HEK293 (cell line): ENCODE measurements around the gene MARCHF10.

ENCODE experiments used
- BCL11A ChIP-seq: fragments of 450-650 bp; formaldehyde crosslinking; IDR thresholded peaks from 2 replicates; pipeline ENCODE4 v1.5.1; 2016; ENCODE audit warnings: low read depth, missing biosample characterization, missing genetic modification characterization
- HOXA7 ChIP-seq: sonication (generic); formaldehyde crosslinking; IDR thresholded peaks from 2 replicates; pipeline ENCODE4 v1.8.1; 2022; ENCODE audit warnings: missing genetic modification reagents, borderline replicate concordance
- SETDB1 ChIP-seq: IDR thresholded peaks from one replicate; pipeline ENCODE4 v1.6.1; 2017; ENCODE audit warnings: mild to moderate bottlenecking, low read length, moderate library complexity, mixed read lengths; ENCODE audit not compliant: insufficient read length
- YY1 ChIP-seq: fragments of 450-650 bp; formaldehyde crosslinking; IDR thresholded peaks from 2 replicates; pipeline ENCODE4 v1.5.1; 2018; ENCODE audit warnings: missing biosample characterization, missing genetic modification characterization
- ZNF211 ChIP-seq: fragments of 450-650 bp; formaldehyde crosslinking; IDR thresholded peaks from 2 replicates; pipeline ENCODE4 v1.5.1; 2016; ENCODE audit warnings: low read depth, missing biosample characterization, missing genetic modification characterization
- ZNF311 ChIP-seq: fragments of 450-650 bp; formaldehyde crosslinking; IDR thresholded peaks from 2 replicates; pipeline ENCODE4 v1.5.1; 2017; ENCODE audit warnings: missing biosample characterization, missing genetic modification characterization, borderline replicate concordance
- ZNF391 ChIP-seq: fragments of 450-650 bp; formaldehyde crosslinking; IDR thresholded peaks from 2 replicates; pipeline ENCODE4 v1.5.1; 2016; ENCODE audit warnings: low read depth, missing biosample characterization, missing genetic modification characterization, borderline replicate concordance
- ZNF670 ChIP-seq: fragments of 450-650 bp; formaldehyde crosslinking; IDR thresholded peaks from 2 replicates; pipeline ENCODE4 v1.5.1; 2016; ENCODE audit warnings: missing biosample characterization, missing genetic modification characterization, low read depth
- TF ChIP-seq, protein P1 (sequence below): sonication (generic); formaldehyde crosslinking; IDR thresholded peaks from 2 replicates; pipeline ENCODE4 v1.8.1; 2022; ENCODE audit warnings: mild to moderate bottlenecking, moderate library complexity, missing genetic modification reagents
- TF ChIP-seq, protein P2 (sequence below): fragments of 450-650 bp; formaldehyde crosslinking; IDR thresholded peaks from 2 replicates; pipeline ENCODE4 v1.5.1; 2016; ENCODE audit warnings: missing biosample characterization, missing genetic modification characterization
- TF ChIP-seq, protein P3 (sequence below): fragments of 450-650 bp; formaldehyde crosslinking; IDR thresholded peaks from 2 replicates; pipeline ENCODE4 v1.5.1; 2016; ENCODE audit warnings: missing biosample characterization, missing genetic modification characterization
- TF ChIP-seq, protein P4 (sequence below): fragments of 450-650 bp; formaldehyde crosslinking; IDR thresholded peaks from 2 replicates; pipeline ENCODE4 v1.5.1; 2016; ENCODE audit warnings: missing biosample characterization, missing genetic modification characterization
- TF ChIP-seq, protein P5 (sequence below): fragments of 450-650 bp; formaldehyde crosslinking; IDR thresholded peaks from 2 replicates; pipeline ENCODE4 v1.5.1; 2016; ENCODE audit warnings: missing biosample characterization, missing genetic modification characterization

DNA sequence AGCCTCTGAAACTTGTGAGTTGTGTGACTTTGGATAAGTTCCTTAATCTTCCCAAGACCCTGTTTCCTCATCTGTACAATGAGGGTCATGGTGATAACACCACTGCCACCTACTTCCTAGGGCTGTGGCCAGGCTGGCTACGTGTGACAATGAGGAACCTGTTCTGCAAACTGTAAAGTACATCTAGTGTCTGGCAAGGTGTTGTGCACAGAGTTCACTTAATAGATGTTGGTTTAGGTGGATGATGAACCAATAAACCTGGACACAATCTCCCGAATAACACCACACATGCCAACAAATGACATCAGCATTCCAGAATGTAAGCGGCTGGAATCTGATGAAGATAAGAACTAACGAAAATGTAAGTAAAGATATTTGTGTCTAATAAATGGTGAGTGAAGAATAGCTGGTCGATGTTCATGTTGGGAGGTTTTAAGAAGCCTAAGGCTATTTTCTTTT is 82.3 kb downstream of the MARCHF10 start:
- no peak for TF ChIP-seq ZNF391 (tag by site-specific recombination)
- no peak for TF ChIP-seq HOXA7
- no peak for TF ChIP-seq SETDB1
- TF ChIP-seq ZNF211 = no peak
- TF ChIP-seq ZNF670 (tag by site-specific recombination) = no peak
- TF ChIP-seq, protein P1, sequence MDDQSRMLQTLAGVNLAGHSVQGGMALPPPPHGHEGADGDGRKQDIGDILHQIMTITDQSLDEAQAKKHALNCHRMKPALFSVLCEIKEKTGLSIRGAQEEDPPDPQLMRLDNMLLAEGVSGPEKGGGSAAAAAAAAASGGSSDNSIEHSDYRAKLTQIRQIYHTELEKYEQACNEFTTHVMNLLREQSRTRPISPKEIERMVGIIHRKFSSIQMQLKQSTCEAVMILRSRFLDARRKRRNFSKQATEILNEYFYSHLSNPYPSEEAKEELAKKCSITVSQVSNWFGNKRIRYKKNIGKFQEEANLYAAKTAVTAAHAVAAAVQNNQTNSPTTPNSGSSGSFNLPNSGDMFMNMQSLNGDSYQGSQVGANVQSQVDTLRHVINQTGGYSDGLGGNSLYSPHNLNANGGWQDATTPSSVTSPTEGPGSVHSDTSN = no peak
- TF ChIP-seq, protein P2, sequence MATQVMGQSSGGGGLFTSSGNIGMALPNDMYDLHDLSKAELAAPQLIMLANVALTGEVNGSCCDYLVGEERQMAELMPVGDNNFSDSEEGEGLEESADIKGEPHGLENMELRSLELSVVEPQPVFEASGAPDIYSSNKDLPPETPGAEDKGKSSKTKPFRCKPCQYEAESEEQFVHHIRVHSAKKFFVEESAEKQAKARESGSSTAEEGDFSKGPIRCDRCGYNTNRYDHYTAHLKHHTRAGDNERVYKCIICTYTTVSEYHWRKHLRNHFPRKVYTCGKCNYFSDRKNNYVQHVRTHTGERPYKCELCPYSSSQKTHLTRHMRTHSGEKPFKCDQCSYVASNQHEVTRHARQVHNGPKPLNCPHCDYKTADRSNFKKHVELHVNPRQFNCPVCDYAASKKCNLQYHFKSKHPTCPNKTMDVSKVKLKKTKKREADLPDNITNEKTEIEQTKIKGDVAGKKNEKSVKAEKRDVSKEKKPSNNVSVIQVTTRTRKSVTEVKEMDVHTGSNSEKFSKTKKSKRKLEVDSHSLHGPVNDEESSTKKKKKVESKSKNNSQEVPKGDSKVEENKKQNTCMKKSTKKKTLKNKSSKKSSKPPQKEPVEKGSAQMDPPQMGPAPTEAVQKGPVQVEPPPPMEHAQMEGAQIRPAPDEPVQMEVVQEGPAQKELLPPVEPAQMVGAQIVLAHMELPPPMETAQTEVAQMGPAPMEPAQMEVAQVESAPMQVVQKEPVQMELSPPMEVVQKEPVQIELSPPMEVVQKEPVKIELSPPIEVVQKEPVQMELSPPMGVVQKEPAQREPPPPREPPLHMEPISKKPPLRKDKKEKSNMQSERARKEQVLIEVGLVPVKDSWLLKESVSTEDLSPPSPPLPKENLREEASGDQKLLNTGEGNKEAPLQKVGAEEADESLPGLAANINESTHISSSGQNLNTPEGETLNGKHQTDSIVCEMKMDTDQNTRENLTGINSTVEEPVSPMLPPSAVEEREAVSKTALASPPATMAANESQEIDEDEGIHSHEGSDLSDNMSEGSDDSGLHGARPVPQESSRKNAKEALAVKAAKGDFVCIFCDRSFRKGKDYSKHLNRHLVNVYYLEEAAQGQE (tag by site-specific recombination) = no peak
- TF ChIP-seq, protein P3, sequence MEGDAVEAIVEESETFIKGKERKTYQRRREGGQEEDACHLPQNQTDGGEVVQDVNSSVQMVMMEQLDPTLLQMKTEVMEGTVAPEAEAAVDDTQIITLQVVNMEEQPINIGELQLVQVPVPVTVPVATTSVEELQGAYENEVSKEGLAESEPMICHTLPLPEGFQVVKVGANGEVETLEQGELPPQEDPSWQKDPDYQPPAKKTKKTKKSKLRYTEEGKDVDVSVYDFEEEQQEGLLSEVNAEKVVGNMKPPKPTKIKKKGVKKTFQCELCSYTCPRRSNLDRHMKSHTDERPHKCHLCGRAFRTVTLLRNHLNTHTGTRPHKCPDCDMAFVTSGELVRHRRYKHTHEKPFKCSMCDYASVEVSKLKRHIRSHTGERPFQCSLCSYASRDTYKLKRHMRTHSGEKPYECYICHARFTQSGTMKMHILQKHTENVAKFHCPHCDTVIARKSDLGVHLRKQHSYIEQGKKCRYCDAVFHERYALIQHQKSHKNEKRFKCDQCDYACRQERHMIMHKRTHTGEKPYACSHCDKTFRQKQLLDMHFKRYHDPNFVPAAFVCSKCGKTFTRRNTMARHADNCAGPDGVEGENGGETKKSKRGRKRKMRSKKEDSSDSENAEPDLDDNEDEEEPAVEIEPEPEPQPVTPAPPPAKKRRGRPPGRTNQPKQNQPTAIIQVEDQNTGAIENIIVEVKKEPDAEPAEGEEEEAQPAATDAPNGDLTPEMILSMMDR = no peak
- TF ChIP-seq BCL11A (tag by site-specific recombination) = no peak
- TF ChIP-seq, protein P4, sequence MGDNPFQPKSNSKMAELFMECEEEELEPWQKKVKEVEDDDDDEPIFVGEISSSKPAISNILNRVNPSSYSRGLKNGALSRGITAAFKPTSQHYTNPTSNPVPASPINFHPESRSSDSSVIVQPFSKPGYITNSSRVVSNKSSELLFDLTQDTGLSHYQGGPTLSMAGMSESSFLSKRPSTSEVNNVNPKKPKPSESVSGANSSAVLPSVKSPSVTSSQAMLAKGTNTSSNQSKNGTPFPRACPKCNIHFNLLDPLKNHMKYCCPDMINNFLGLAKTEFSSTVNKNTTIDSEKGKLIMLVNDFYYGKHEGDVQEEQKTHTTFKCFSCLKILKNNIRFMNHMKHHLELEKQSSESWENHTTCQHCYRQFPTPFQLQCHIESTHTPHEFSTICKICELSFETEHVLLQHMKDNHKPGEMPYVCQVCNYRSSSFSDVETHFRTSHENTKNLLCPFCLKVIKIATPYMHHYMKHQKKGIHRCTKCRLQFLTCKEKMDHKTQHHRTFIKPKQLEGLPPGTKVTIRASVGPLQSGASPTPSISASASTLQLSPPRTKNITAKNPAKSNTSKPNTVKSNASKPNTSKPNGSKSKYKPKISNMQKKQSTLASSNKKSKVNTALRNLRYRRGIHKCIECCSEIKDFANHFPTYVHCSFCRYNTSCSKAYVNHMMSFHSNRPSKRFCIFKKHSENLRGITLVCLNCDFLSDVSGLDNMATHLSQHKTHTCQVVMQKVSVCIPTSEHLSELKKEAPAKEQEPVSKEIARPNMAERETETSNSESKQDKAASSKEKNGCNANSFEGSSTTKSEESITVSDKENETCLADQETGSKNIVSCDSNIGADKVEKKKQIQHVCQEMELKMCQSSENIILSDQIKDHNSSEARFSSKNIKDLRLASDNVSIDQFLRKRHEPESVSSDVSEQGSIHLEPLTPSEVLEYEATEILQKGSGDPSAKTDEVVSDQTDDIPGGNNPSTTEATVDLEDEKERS = no peak
- TF ChIP-seq, protein P5, sequence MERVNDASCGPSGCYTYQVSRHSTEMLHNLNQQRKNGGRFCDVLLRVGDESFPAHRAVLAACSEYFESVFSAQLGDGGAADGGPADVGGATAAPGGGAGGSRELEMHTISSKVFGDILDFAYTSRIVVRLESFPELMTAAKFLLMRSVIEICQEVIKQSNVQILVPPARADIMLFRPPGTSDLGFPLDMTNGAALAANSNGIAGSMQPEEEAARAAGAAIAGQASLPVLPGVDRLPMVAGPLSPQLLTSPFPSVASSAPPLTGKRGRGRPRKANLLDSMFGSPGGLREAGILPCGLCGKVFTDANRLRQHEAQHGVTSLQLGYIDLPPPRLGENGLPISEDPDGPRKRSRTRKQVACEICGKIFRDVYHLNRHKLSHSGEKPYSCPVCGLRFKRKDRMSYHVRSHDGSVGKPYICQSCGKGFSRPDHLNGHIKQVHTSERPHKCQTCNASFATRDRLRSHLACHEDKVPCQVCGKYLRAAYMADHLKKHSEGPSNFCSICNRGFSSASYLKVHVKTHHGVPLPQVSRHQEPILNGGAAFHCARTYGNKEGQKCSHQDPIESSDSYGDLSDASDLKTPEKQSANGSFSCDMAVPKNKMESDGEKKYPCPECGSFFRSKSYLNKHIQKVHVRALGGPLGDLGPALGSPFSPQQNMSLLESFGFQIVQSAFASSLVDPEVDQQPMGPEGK = no peak
- TF ChIP-seq YY1 = no peak
- TF ChIP-seq ZNF311 (tag by site-specific recombination) = no peak
